Prostate gland (tissue), 2 donors: ENCODE data around the gene SLFN14.

Experiments
- POLR2A ChIP-seq: fragments of 450-650 bp; IDR thresholded peaks from one replicate; pipeline ENCODE4 v1.6.1; 2016; ENCODE audit warnings: antibody characterized with exemption, mild to moderate bottlenecking
- POLR2AphosphoS5 ChIP-seq: sonication (generic); formaldehyde crosslinking; IDR thresholded peaks from one replicate; pipeline ENCODE4 v1.6.1; 2017; ENCODE audit warnings: antibody characterized with exemption
- TF ChIP-seq, protein P1 (sequence below), 4 experiments: fragments of 200-600 bp in 2 of 4; fragments of 450-650 bp in 2 of 4; sonication (generic) in 2 of 4; IDR thresholded peaks; 1 replicate in 3 of 4; 2 replicates in 1 of 4; pipeline ENCODE4 v1.5.1; 2016 to 2019; ENCODE audit warnings: antibody characterized with exemption in 4 of 4, mild to moderate bottlenecking in 2 of 4, moderate library complexity in 2 of 4

GRCh38 chr17:35554668-35555067 lies 6.0 kb downstream of the SLFN14 start:
- TF ChIP-seq, protein P1, sequence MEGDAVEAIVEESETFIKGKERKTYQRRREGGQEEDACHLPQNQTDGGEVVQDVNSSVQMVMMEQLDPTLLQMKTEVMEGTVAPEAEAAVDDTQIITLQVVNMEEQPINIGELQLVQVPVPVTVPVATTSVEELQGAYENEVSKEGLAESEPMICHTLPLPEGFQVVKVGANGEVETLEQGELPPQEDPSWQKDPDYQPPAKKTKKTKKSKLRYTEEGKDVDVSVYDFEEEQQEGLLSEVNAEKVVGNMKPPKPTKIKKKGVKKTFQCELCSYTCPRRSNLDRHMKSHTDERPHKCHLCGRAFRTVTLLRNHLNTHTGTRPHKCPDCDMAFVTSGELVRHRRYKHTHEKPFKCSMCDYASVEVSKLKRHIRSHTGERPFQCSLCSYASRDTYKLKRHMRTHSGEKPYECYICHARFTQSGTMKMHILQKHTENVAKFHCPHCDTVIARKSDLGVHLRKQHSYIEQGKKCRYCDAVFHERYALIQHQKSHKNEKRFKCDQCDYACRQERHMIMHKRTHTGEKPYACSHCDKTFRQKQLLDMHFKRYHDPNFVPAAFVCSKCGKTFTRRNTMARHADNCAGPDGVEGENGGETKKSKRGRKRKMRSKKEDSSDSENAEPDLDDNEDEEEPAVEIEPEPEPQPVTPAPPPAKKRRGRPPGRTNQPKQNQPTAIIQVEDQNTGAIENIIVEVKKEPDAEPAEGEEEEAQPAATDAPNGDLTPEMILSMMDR (IDR thresholded peaks at IDR 0.05) = no peak
- TF ChIP-seq POLR2A (no peak), POLR2AphosphoS5 (no peak)
